ENCODE measurements around the gene TGIF1. TPM values are rescaled to one million over a fixed set of nuclear protein-coding genes. Genes with fewer than 3 reads are reported as not detected.
"Not testable (repeated sequence)": the region's sequence is repeated elsewhere in the genome, so short reads cannot be mapped to it uniquely, and the experiment has no call there.

The TGIF1 gene
- total RNA-seq, 1 experiment from 2014 or later: 114 TPM

- DNase-seq (ENCODE audit: low read depth): no peak
Measured at GRCh38 chr18:3455090-3455635, 5.2 kb downstream of the TGIF1 start.

GRCh38 chr18:3455907-3456685 is 6.1 kb downstream of the TGIF1 start:
- peak; percentile 72 for DNase-seq (ENCODE audit: low read depth)

DNA sequence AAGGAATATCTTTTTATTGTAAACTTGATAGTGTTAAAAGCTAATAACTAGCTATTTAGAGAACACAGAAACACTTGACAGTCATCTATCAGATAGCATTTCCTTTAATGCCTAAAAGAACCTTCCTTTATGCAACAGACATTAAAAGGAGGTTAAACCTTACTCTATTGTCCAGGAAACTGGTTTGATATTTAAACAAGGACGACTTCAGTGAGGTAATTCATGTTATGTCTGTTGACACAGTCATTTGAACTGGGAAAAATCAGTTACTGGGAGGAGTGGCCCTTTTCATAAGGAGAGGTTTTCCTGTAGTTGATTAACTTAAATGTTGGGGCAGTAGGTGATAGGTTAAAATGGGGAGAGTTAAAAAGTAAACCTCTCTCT is 6.7 kb downstream of the TGIF1 start:
- DNase-seq (ENCODE audit: low read depth): no peak

- DNase-seq (ENCODE audit: low read depth): no peak
Measured at GRCh38 chr18:3457261-3457724, 7.3 kb downstream of the TGIF1 start.

GRCh38 chr18:3458378-3458777 is 8.4 kb downstream of the TGIF1 start:
- no peak for DNase-seq (ENCODE audit: low read depth)

DNA sequence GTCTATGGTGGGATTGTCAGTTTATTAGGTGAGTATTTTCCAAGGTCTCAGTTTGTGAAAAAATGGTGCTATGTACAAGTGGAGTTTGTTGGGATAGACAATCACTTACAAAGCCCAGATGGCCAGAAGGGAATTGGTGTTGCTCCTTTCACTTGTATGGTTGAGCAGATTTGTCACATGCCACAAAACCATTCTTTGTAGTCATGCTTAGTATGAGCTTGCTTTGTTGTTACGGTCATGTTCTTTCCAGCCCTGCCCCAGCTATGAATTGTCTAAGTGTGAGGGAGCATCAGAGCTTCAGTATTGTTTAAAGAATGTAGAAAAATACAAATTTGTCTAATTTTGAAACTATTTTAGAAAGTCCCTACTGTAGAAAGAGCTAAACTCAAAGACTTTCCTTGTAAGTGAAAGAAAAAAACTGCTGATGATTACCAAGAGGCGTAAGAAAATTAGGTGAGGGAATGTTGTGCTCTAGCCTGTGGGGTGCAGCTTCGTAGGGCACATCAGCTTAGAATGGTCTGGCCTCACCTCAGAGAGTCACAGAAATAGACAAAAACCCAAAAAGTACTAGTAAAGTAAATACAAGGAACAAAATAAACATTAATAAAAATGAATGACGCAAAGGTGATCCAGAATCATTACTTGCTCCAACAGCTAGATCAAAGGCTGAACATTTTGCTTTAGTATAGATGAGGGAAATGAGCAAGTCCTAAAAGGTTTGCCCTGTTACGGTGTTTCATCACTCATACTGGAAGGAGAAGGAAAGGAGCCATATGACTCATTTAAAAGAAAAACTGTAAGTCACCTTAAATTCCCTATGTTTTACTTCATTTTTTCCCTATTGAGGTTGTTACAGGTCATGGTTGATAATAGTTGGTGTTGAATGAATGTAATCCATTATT is 9.2 kb downstream of the TGIF1 start:
- DNase-seq (ENCODE audit: low read depth): peak; percentile 50

- DNase-seq (ENCODE audit: low read depth): no peak
Measured at GRCh38 chr18:3460823-3461398, 10.9 kb downstream of the TGIF1 start.

DNA sequence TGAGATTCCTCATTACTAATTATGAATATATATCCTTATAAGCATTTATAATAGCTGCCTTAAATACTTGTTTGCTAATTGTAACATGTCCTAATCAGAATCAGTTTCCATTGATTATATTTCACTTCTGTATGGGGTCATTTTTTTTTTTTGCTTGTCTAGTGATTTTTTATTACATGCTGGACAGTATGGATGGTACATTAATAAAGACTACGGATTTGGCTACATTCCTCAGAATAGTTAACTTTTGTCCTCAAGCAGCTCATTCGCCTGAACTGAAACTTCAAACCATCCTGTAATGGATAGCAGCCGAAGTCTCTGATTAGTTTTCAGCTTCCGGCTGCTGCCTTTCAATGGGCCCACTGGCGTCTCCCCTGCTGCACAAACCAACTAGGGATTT is 11.7 kb downstream of the TGIF1 start:
- DNase-seq (ENCODE audit: low read depth): no peak

DNA sequence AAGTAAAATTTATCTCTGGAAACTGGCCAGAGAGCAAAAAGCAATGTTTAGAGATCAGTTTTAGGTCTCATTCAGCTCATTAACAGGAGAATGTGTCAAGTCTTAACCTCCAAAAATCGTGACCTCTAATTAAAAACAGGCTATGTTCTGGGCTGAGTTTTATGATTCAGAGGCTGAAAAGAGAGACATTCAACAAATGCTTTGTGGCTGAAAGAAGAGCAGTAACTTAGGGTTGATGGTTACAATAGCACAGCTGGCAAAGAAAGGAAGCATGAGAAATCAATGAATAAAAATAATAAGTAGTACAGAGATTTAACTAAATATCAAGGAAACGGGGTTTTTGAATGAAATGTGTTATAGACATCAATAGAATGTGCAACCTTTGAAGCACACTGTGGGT is 13.1 kb downstream of the TGIF1 start:
- peak; percentile 69 for DNase-seq (ENCODE audit: low read depth)

- peak; percentile 88 for DNase-seq (ENCODE audit: low read depth)
Measured at GRCh38 chr18:3466045-3466444, 16.1 kb downstream of the TGIF1 start.

- DNase-seq (ENCODE audit: low read depth): no peak
Measured at GRCh38 chr18:3466872-3467271, 16.9 kb downstream of the TGIF1 start.

DNA sequence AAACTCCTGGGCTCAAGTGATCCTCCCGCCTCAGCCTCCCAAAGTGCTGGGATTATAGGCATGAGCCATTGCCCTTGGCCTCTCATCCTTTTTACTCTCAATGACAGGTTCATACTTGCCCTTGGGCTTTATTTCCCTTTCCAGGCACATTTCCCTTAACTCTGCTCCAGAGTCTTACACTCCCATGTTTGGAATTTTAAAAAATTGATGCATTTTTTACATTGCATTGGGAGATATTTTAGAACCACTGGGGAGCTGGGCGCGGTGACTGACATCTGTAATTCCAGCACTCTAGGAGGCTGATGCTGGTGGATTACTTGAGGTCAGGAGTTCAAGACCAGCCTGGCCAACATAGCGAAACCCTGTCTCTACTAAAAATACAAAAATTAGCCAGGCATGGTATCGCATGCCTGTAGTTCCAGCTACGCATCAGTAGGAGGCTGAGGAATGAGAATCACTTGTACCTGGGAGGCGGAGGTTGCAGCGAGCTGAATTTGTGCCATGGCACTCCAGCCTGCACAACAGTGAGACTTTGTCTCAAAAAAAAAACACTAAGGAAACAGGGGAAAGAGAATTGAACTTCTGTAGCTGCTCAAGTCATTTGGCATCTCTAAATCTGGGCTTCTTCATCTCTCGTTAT is 18.2 kb downstream of the TGIF1 start:
- DNase-seq (ENCODE audit: low read depth): no peak

- no peak for DNase-seq (ENCODE audit: low read depth)
Measured at GRCh38 chr18:3468833-3469232, 18.9 kb downstream of the TGIF1 start.

DNA sequence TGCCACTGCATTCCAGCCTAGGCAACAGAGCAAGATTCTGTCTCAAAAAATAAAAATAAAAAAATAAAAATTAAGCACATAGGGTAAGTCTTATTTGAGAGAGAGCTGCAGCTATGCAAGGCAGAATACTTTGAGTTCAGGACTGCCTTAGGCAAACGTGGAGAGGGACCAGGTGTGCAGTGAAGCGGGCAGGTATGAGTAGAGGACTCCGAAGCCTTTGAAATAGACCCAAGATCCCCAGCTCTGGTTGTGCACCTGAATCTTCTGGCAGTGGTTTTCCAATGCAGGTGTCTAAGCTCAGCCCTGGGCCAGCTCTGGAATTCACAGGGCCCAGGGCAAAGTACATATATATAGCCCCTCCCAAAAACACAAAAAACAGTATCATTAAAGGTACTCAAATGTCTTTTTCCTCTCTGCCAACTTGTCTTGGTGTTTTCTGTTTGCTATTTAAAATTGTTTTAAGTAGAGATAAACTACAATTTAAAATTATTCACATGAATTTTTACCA is 21.2 kb downstream of the TGIF1 start:
- DNase-seq (ENCODE audit: low read depth): no peak

DNA sequence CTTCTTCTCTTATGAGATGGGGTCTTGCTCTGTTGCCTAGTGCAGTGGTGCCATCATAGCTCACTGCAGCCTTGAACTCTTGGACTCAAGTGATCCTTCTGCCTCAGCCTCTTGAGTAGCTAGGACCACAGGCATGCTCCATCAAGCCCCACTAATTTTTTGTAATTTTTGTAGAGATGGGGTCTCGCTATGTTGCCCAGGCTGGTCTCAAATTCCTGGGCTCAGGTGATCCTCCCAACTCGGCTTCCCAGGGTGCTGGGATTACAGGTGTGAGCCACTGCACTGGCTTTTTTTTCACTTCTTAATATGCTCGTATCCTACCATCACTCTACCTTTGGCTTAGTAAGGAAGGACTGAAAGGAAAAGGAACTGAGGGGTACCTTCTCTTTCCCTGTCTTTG is 22.1 kb downstream of the TGIF1 start:
- DNase-seq (ENCODE audit: low read depth): not testable (repeated sequence)

GRCh38 chr18:3472681-3473544 is 22.9 kb downstream of the TGIF1 start:
- DNase-seq (ENCODE audit: low read depth): no peak

GRCh38 chr18:3478262-3478978 is 28.4 kb downstream of the TGIF1 start:
- no peak for DNase-seq (ENCODE audit: low read depth)

- no peak for DNase-seq (ENCODE audit: low read depth)
Measured at GRCh38 chr18:3479978-3480509, 30.1 kb downstream of the TGIF1 start.

DNA sequence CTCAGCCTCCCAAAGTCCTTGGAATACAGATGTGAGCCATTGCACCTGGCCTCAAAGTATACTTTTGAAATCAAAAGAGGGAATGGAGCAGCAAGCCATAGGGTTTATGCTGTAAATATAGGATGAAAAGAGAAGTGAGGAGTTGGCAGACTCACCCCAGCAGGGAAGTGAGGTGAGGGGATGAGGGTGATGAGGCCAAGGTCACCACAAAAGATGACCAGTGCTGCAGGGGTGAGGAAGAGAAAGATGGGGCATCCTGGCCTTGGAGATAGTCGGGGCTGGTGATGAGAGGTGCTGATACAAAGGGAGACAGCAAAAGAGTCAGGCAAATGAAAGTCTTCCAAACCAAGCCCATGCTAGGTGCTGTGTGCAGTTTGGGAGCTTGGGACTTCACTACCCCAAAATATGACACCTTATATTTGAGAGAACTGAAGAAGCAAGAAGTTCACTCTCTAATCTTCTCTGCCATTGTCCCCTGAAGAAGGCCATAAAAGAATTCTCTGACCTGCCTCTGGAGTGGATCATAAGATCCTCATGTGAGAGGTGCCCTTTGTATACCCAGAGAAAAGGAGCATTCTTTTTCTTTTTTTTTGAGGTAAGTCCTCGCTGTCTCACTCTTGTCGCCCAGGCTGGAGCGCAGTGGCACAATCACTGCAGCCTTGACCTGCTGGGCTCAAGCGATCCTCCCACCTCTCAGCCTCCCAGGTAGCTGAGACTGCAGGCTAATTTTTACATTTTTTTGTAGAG is 31.0 kb downstream of the TGIF1 start:
- DNase-seq (ENCODE audit: low read depth): no peak
